OCI-M2 (cell line): ENCODE data around the gene RPN1.
"Not testable (repeated sequence)": the region's sequence is repeated elsewhere in the genome, so short reads cannot be mapped to it uniquely, and the experiment has no call there.

Source experiments
- DNase-seq: peaks from one replicate; lab custom pipeline; 2025; ENCODE audit not compliant: unreplicated experiment; lab: John Stamatoyannopoulos, UW

RPN1 gene

DNA sequence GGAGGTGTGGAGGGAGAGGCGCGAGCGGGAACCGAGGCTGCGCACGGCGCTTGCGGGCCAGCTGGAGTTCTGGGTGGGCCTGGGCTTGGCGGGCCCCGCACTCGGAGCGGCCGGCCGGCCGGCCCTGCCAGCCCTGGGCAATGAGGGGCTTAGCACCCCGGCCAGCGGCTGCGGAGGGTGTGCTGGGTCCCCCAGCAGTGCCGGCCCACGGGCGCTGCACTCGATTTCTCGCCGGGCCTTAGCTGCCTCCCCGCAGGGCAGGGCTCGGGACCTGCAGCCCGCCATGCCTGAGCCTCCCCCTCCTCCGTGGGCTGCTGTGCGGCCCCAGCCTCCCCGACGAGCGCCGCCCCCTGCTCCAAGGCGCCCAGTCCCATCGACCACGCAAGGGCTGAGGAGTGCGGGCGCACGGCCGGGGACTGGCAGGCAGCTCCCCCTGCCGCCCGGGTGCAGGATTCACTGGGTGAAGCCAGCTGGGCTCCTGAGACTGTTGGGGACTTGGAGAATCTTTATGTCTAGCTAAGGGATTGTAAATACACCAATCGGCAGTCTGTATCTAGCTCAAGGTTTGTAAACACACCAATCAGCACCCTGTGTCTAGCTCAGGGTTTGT lies 2.9 kb upstream of the RPN1 start:
- not testable (repeated sequence) for DNase-seq

DNA sequence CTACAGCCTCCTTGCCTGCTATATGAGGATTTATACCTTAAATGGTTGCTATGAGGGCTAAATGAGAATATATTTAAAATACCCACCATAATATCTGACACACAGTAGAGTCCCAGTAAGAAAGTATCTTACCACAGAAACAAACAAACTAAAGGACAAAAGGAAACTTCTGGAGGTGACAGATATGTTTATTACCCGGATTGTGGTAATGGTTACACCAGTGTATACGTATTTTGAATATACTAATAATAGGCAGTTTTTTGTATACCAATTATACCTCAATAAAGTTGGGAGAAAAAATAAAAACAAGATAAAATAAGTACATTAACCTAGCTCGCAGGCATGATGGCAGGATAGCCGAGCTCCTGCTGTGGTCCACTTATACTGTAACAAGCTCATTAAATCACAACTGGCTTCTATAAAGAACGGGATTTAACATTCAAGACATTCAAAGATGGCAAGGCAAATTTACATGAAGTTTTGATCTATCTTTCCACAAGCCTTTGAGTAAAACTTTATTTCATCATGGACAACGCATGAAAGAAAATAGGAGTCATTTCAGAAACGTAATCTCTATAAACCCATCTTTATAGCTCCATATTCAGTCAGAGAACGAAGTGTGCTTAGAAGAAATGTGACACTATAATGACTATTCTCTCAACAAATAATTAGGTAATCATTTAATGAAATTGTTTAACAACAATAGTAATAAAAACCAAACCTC lies 1.5 kb downstream of the RPN1 start:
- DNase-seq = no peak

DNA sequence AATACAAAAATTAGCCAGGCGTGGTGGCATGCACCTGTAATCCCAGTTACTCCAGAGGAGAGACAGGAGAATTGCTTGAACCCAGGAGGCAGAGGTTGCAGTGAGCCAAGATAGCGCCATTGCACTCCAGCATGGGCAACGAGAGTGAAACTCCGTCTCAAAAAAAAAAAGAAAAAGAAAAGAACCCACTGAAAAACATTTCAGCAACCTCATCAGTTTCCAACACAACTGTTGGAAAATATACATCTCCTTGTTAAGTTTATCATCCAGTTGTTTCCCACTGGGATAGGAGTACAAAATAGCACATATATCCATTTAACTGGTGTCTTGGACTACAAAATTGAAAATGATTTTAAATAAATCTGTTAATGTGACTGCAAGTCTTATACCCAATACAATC lies 2.2 kb downstream of the RPN1 start:
- no peak for DNase-seq

DNA sequence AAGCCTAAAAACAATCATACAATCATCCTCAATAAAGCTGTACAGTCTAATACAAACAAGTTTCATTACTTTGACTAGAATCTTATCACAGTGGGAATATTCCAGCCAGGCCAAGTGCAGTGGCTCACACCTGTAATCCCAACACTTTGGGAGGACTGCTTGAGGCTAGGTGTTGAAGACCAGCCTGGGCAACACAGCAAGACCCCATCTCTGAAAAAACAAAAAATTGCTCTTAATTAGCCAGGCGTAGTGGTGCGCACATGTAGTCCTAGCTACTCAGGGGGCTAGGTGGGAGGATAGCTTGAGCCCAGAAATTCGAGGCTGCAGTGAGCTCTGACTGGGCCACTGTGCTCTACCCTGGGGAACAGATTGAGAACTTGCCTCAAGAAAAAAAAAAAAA lies 3.3 kb downstream of the RPN1 start:
- DNase-seq = no peak

DNA sequence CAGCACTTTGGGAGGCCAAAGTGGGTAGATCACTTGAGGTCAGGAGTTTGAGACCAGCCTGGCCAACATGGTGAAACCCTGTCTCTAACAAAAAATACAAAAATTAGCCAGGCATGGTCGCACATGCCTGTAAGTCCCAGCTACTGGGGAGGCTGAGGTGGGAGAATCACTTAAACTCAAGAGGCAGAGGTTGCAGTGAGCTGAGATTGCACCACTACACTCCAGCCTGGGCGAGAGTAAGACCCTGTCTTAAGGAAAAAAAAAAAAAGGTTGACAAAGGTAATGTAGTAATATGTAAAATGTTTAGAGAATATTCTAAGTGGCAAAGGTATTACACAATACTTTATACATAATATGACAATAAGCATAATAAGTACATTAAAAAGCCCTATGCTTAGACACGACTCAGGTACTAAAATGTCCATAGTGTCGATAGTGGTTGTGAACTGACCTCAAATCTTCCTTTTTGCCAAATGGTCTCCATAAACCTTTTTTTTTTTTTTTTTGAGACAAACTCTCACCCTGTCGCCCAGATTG lies 16.5 kb downstream of the RPN1 start:
- DNase-seq = no peak

DNA sequence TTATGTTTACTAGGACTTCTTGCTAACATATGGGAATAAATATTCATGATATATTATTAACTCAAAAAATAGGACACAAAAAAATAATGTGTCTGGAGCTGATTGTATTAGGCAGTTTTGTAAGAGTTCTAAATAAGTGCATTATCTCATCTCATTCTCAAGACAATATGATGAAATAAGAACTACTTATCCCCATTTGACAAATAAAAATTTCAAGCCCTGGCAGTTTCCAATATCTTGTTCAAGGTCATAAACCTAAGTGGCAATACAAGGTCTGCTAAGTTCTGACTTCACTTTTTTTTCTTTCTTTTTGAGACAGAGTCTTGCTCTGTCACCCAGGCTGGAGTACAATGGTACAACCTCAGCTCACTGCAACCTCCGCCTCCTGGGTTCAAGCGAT lies 18.3 kb downstream of the RPN1 start:
- no peak for DNase-seq

DNA sequence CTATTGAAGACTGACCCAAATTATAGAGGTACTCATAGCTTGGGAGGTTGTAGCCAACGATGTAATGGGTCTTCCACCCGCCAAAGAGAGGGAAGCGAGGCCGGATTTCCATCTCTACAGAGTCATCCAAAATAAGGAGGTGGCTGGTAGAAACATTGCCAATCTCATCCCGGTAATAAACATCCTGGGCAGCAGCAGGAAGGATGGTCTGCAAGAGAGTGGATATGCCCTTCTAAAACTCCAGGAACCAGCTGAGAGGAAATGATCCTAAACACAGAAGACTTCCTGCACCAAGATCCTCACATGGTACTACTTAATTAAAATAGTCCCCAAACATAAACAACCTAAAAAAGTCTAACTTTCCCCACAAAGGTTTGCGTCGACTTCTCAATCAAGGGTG lies 20.7 kb downstream of the RPN1 start:
- no peak for DNase-seq

DNA sequence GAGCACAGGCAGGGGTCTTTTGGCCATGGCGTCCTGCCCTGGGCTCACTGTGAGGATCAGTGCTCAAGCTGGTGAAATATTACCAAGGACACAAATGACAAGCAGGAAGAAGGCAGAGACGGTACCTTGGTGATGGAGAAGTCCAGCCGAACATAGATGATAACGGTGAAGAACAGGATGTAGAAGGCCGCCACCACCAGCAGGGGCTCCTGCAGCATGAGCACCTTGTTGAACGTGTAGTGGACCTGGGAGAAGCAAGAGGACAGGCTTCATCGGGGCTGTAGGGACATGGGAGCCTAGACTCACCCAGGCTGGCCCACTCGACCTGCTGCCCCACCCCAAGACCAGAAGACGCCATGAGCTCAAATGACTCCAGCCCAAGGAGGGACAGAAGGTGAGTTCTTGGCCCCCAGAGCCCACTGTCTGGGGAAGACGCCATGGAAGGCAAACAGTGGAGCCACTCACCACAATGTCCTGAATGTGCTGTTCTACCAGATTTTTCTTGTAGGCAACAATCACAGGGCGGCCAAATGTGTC lies 25.1 kb downstream of the RPN1 start:
- DNase-seq = no peak

DNA sequence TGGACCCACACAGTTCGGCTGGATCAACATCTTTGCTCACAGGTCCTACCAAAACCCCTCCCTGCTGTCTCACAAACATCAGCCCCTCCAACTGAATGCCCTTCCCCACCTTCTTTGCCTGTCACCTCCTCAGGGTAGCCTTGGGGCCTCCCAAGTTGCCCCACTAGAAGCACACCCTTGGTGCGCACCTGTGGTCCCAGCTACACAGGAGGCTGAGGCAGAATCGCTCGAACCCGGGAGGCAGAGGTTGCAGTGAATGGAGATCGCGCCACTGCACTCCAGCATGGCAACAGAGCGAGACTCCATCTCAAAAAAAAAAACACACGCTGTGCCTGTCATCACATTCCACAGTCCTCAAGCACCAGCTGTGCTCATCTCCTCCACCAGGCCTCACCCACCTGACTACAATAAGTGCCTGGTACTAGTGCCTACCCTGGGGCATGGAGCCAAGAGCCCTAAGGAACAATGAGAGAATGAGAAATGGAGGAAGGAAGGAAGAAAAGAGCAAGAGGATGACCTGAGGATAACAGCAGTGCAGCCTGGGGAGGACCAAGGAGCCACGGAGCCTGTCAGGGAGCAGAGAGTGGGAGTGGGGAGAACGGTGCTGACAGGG lies 26.0 kb downstream of the RPN1 start:
- no peak for DNase-seq

DNA sequence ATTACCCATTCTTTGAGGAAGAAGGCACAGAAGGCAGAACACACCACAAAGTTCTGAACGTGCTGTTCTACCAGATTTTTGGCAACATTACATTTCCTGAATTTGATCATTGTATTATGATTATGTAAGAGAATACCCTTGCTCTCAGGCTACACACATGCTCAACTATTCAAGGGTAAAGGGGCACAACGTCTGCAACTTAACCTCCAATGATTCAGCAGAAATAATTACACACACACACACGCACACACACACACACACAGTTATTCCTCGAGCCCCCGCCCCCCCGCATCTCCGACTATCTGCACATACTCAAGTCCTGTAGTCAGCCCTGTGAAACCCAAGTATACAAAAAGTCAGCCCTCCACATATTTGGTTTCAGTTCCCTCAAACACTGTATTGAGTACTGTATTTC lies 26.8 kb downstream of the RPN1 start:
- no peak for DNase-seq

DNA sequence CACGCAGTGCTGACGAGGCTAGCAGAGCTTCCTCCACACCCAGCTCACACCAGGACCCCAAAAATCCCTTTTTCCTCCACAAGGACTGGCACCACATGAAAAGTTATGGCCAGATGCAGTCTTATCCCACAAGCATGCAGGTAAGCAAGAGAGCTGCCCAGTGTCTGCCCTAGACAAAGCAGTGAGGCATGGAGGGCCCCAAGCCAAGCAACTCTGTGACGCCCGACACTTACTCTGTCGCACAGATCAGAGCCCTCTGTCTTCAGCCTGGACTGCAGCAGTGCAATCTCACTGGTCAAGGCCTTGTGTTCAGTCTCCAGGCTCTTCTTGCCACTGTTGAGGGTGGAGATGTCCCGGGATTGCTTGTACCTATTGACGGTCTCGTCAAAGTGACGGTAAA lies 28.7 kb downstream of the RPN1 start:
- no peak for DNase-seq

DNA sequence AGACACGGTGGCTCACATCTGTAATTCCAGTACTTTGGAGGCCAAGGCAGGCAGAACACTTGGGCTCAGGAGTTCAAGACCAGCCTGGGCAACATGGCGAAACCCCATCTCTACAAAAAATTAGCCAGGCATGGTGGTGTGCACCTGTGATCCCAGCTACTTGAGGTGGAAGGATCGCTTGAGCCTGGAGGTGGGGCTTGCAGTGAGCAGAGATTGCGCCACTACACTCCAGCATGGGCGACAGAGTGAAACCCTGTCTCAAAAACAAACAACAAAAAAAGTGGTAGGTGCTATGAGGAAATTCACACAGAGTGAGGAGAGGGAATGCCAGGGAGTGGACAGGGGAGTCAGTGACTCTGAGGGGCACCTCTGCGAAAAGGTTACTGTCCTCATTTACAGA lies 29.4 kb downstream of the RPN1 start:
- no peak for DNase-seq

DNA sequence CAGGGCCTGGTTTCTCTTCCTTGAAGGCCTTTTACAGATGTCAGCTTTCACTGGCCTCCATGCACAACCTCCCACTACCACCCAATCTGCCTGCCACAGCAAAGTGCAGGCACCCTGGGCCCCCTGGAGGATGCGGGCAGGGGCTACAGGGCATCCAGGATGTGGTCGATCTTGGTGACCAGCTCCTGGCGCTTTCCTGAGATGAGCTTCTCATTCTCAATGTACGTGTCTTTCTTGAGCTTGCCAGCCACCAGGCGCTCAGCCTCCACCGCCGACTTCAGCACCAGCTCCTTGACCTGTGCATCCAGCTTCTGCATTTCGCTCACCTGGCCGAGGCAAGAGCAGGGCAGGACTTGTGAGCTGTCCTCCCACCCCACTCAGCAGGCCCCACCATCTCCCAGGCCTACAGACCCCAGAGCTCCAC lies 30.3 kb downstream of the RPN1 start:
- DNase-seq = no peak

DNA sequence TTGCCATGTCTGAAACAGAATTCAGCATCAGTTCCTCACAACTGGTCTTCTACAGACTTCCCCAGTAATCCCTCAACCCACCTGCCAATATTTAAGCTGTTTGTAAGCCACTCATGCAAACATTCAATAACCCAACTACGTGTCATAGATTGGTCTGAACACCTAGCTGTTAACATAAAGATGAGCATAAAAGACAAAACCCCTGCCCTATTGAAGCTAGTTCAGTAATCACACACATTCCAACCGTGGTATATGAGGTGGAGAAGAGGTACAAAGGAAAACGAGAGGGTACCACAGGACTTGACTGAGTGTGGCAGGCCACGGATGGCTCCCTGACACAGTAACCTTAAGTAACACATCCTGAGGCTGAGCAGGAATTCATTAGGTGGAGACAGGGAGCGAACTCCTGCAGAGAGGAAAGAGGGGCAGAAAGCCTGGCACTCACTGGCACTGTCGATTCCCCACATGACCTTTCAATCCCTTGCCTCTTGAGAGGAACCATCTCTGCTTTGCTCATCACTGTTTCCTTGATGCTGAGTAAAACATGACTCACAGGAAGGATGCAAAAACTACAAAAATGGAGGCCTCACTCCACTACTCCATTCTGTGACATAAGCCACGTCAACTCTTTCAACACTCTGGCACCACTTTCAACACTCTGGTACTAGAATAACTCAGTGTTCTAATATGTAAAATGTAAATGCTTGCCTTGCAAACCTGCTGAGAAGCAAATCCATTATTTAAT lies 31.3 kb downstream of the RPN1 start:
- DNase-seq = no peak

DNA sequence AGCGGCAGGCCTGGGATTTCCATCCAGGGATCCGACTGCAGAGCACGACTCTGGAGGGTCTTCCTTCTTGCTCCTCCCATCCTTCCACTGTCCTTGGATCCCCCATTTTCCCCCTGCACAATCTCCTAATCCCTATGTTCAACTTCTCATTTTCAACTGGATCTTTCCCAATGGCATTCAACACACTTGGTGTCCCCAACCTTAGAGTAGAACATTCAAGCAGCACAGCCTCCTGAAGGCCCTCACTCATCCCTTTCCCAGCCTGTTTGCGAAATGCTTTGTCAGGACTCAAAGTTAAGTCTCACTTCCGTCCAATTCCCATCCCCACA lies 32.3 kb downstream of the RPN1 start:
- DNase-seq = no peak

DNA sequence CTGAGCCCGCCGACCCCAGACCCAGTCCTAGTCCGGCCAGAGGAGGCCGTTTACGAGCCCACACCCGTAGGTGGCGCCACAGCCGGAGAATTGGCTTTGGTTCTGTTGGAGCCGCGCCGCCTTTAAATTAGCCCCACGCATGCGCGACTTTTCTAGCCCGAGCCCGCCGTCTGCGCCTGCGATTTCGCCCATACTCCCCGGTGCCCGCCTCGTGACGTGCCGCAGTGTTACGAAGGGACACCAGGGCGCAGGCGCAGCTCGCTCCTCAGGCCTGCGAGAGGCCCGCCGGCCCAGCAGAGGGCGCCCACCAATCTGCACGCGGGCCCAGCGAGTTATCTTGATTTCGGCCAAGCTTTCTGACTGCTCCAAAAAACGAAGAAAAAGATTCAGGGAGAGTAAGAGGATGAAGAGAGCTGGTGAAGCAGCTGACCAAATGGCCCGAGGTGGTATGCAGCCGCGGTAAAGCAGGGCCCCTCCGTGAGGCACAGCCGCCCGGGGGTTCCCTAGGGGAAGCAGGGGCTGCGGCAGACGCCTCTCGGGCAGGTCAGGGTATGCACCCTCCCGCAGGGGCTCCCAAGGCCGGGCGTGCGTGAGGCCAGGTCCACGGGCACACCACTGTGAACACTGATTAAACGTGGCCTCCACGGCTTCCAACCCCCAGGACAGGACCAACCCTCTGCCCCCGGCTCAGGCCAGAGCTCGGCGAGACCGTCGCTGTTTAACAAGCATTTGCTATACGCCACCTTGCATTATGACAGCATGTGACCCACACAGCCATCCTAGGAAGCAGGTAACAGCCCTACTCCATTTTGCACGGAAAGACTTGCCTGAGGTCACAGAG lies 32.8 kb downstream of the RPN1 start:
- no peak for DNase-seq

DNA sequence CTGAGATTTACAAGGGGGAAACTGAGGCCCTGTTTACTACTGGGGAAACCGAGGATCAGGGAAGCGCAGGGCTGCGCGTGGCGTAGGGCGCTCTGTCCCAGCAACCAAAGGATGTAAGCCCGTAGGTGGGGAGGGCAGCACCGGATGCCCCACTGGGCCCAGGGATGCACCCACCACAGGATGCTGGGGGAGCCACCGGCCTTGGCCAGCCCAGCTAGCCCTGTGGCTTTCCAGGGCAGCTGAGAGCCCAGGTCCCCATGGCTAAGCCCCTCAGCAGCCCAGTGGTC lies 33.4 kb downstream of the RPN1 start:
- DNase-seq = no peak

DNA sequence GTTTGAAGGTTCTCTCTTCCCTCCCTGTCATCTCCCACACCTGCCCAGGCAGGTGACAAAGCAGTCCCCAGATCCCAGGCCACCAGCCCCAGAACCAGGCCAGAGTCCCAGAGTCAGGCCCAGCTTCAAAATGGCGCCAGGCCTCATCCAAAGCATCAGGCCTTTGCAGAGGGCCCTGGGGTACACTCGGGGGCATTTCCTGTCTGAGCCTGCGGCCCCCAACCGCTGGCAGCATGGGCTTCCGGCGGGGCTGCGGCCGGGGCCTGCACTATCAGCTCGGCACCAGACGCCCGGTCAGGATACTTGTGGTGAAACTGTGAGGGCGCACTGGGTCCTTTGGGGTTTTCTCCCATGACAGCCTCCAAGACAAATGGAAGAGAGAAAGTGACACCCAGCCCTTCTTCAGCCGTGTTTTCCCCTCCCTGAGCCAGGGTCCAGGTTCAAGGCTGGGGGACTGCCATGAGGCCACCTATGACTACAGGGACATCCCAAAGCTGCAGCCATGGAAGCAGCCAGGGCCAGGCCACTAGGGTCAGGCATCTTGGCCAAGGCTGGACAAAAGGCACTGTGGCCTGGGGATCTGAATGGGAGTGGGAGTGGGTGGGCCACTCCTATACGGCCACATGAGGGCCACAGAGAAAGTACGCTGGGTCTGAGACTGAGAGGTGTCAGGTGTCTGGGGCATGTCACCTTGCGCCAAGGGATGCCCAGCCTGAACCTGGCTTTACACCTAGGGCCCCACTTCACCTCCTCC lies 33.9 kb downstream of the RPN1 start:
- no peak for DNase-seq

DNA sequence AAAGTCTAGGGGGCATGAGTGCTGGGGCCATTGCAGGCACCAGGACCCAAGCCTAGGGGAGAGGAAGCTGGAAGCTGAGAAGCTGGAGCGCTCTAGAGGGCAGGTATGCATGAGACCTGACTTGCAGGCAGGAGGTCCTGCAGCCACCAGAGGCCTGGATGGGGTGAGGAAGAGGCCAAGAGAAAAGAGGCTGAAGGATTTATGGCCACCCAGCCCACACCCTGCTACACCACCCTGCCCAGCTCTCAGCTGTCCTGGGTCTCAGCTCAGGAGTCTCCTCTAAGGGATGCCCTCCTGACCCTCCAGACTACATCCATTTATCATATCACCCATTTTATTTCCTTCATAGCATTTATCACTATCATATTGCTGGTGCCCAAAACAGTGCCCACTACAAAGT lies 36.5 kb downstream of the RPN1 start:
- DNase-seq = no peak
